H1 (cell line): Measurements from ENCODE around the gene SLC39A11. TPM values are rescaled to one million over a fixed set of nuclear protein-coding genes. Genes with fewer than 3 reads are reported as not detected.

Experiments
- CTCF ChIA-PET: fragments of 300-600 bp; sonication (Branson Sonifier 250); formaldehyde crosslinking; loops from one replicate; lab custom pipeline; 2021; ENCODE audit not compliant: partially characterized antibody; lab: Charles Lee
- POLR2A ChIA-PET: fragments of 300-600 bp; sonication (Branson Sonifier 250); formaldehyde crosslinking; loops from one replicate; lab custom pipeline; 2021; ENCODE audit warnings: inconsistent platforms; ENCODE audit not compliant: partially characterized antibody; lab: Charles Lee
- DNase-seq, 2 experiments: peaks; one replicate each; pipeline versions ENCODE4 v3.0.0 to v3.0.0-alpha.2; 2010 to 2022; ENCODE audit warnings: low spot score in 2 of 2, low read depth in 1 of 2, mixed read lengths in 1 of 2
- FAIRE-seq: peaks from 2 replicates; lab custom pipeline; 2011; peaks lifted over from hg19 to GRCh38; lab: Jason Lieb, UNC
- H2AFZ ChIP-seq: 2 replicates; pipeline ENCODE4 v1.8.1; 2012; ENCODE audit warnings: low read length, inconsistent platforms
- H2AK5ac ChIP-seq: 2 replicates; pipeline ENCODE4 v1.6.1; 2013; ENCODE audit warnings: low read depth, low read length
- H2BK120ac ChIP-seq: replicated peaks from 2 replicates; pipeline ENCODE3; 2013; ENCODE audit warnings: low read depth, low read length, inconsistent platforms
- H2BK12ac ChIP-seq: 2 replicates; pipeline ENCODE4 v1.6.1; 2013; ENCODE audit warnings: low read depth, low read length
- H2BK15ac ChIP-seq: 2 replicates; pipeline ENCODE4 v1.6.1; 2013; ENCODE audit warnings: low read length
- H2BK20ac ChIP-seq: 2 replicates; pipeline ENCODE4 v1.6.1; 2013; ENCODE audit warnings: low read length
- H2BK5ac ChIP-seq: 2 replicates; pipeline ENCODE4 v1.6.1; 2013; ENCODE audit warnings: low read depth, low read length
- H3K14ac ChIP-seq: 2 replicates; pipeline ENCODE4 v1.6.1; 2013; ENCODE audit warnings: inconsistent platforms; ENCODE audit not compliant: insufficient read length
- H3K18ac ChIP-seq: 2 replicates; pipeline ENCODE4 v1.6.1; 2013; ENCODE audit warnings: low read length; ENCODE audit errors: extremely low read depth
- H3K23ac ChIP-seq: 2 replicates; pipeline ENCODE4 v1.6.1; 2013; ENCODE audit warnings: inconsistent platforms; ENCODE audit not compliant: insufficient read length
- H3K23me2 ChIP-seq: 2 replicates; pipeline ENCODE4 v1.6.1; 2013; ENCODE audit warnings: low read depth, low read length
- H3K27ac ChIP-seq: 2 replicates; pipeline ENCODE4 v1.6.1; 2011; ENCODE audit warnings: low read depth, low read length, inconsistent platforms
- H3K27me3 ChIP-seq, 4 experiments: replicated peaks in 1 of 4; 1 replicate in 1 of 4; 2 replicates in 3 of 4; pipeline versions ENCODE4 v1.6.1 to v1.8.1; 2011 to 2013; ENCODE audit warnings: low read length in 3 of 4, mild to moderate bottlenecking in 3 of 4, inconsistent platforms in 2 of 4, mixed read lengths in 2 of 4, moderate library complexity in 1 of 4; ENCODE audit not compliant: control insufficient read depth in 3 of 4, insufficient read depth in 3 of 4; ENCODE audit errors: extremely low read depth in 1 of 4
- H3K36me3 ChIP-seq, 4 experiments: 2 replicates each; pipeline versions ENCODE4 v1.6.1 to v1.8.1; 2011 to 2013; ENCODE audit warnings: mild to moderate bottlenecking in 4 of 4, low read length in 3 of 4, moderate library complexity in 2 of 4, control low read depth in 1 of 4, inconsistent platforms in 1 of 4; ENCODE audit not compliant: insufficient read depth in 4 of 4, control insufficient read depth in 2 of 4
- H3K4ac ChIP-seq: replicated peaks from 2 replicates; pipeline ENCODE3; 2013; ENCODE audit warnings: low read length, low read depth, mixed read lengths, inconsistent platforms; ENCODE audit not compliant: insufficient read length
- H3K4me1 ChIP-seq, 4 experiments: replicated peaks in 1 of 4; 1 replicate in 1 of 4; 2 replicates in 3 of 4; pipeline versions ENCODE4 v1.6.1 to v1.8.1; 2011 to 2013; ENCODE audit warnings: low read length in 3 of 4, inconsistent platforms in 2 of 4, mixed read lengths in 1 of 4; ENCODE audit not compliant: insufficient read depth in 4 of 4, control insufficient read depth in 3 of 4
- H3K4me2 ChIP-seq, 2 experiments: 2 replicates each; pipeline versions ENCODE4 v1.6.1 to v1.8.1; 2011 to 2013; ENCODE audit warnings: low read depth in 2 of 2, low read length in 2 of 2, control low read depth in 1 of 2, inconsistent platforms in 1 of 2, mild to moderate bottlenecking in 1 of 2; ENCODE audit not compliant: insufficient read depth in 1 of 2
- H3K4me3 ChIP-seq, 4 experiments: fragments of 200-600, 300-600 bp in 1 of 4; sonication (generic), shearing (Covaris generic), sonication (Bioruptor Twin) in 1 of 4; 2 replicates each; pipeline versions ENCODE4 v1.5.1 to v1.8.1; 2011 to 2016; ENCODE audit warnings: low read length in 4 of 4, low read depth in 3 of 4, control low read depth in 2 of 4, inconsistent platforms in 2 of 4, mild to moderate bottlenecking in 2 of 4, mixed read lengths in 1 of 4, moderate library complexity in 1 of 4; ENCODE audit not compliant: insufficient read depth in 2 of 4; ENCODE audit errors: extremely low read depth in 1 of 4
- H3K56ac ChIP-seq: replicated peaks from 2 replicates; pipeline ENCODE3; 2013; ENCODE audit warnings: low read depth, mild to moderate bottlenecking, mixed read lengths, low read length, inconsistent platforms; ENCODE audit not compliant: insufficient read length
- H3K79me1 ChIP-seq: 2 replicates; pipeline ENCODE4 v1.6.1; 2013; ENCODE audit warnings: low read depth, low read length, control low read depth
- H3K79me2 ChIP-seq, 2 experiments: 2 replicates each; pipeline versions ENCODE4 v1.6.1 to v1.8.1; 2012 to 2013; ENCODE audit warnings: low read length in 2 of 2, mild to moderate bottlenecking in 2 of 2, inconsistent platforms in 1 of 2; ENCODE audit not compliant: insufficient read depth in 2 of 2, control insufficient read depth in 1 of 2
- H3K9ac ChIP-seq, 4 experiments: replicated peaks in 1 of 4; 1 replicate in 1 of 4; 2 replicates in 3 of 4; pipeline versions ENCODE4 v1.6.1 to v1.8.1; 2011 to 2013; ENCODE audit warnings: low read depth in 3 of 4, low read length in 3 of 4, control low read depth in 2 of 4, mild to moderate bottlenecking in 2 of 4, moderate library complexity in 2 of 4, inconsistent platforms in 1 of 4; ENCODE audit errors: extremely low read depth in 1 of 4
- H3K9me3 ChIP-seq, 2 experiments: 2 replicates each; pipeline versions ENCODE4 v1.6.1 to v1.8.1; 2012 to 2013; ENCODE audit warnings: mild to moderate bottlenecking in 2 of 2, moderate library complexity in 2 of 2, control low read depth in 1 of 2, inconsistent platforms in 1 of 2, low read depth in 1 of 2, low read length in 1 of 2, mixed read lengths in 1 of 2; ENCODE audit not compliant: insufficient read depth in 2 of 2
- H4K20me1 ChIP-seq, 2 experiments: replicated peaks in 1 of 2; 2 replicates each; pipeline versions ENCODE3 to v1.8.1; 2011 to 2013; ENCODE audit warnings: inconsistent platforms in 2 of 2, low read length in 2 of 2, mild to moderate bottlenecking in 1 of 2; ENCODE audit not compliant: insufficient read depth in 2 of 2, control insufficient read depth in 1 of 2
- H4K5ac ChIP-seq: 2 replicates; pipeline ENCODE4 v1.6.1; 2013; ENCODE audit warnings: low read length, low read depth, mixed read lengths, inconsistent platforms; ENCODE audit not compliant: insufficient read length
- H4K8ac ChIP-seq: 2 replicates; pipeline ENCODE4 v1.8.0; 2013; ENCODE audit warnings: mild to moderate bottlenecking, moderate library complexity, low read length, inconsistent platforms; ENCODE audit not compliant: insufficient read depth; ENCODE audit errors: extremely low read depth
- H4K91ac ChIP-seq: replicated peaks from 2 replicates; pipeline ENCODE3; 2013; ENCODE audit warnings: low read length, mixed read lengths, inconsistent platforms; ENCODE audit not compliant: insufficient read length
- BRCA1 ChIP-seq: IDR thresholded peaks from 2 replicates; pipeline ENCODE4 v1.6.1; 2012; ENCODE audit warnings: low read depth, low read length, improper control_type of control experiment
- CBX5 ChIP-seq: fragments of 300-800, 300-1000 bp; sonication (generic); IDR thresholded peaks from 2 replicates; pipeline ENCODE4 v1.7.1; 2016; ENCODE audit warnings: antibody characterized with exemption, low read length, low read depth
- CHD1 ChIP-seq: IDR thresholded peaks from 2 replicates; pipeline ENCODE4 v1.6.1; 2012; ENCODE audit warnings: low read depth, low read length, improper control_type of control experiment
- CHD2 ChIP-seq: IDR thresholded peaks from 2 replicates; pipeline ENCODE4 v1.6.1; 2012; ENCODE audit warnings: low read length, improper control_type of control experiment
- GTF2F1 ChIP-seq: IDR thresholded peaks from 2 replicates; pipeline ENCODE4 v1.6.1; 2012; ENCODE audit warnings: low read depth, low read length, improper control_type of control experiment, borderline replicate concordance
- HDAC2 ChIP-seq, 2 experiments: fragments of 300-600 bp in 1 of 2; sonication (generic) in 1 of 2; IDR thresholded peaks; 2 replicates each; pipeline ENCODE4 v1.6.1; 2011 to 2012; ENCODE audit warnings: low read depth in 2 of 2, low read length in 2 of 2, mild to moderate bottlenecking in 2 of 2, moderate library complexity in 2 of 2, borderline replicate concordance in 1 of 2, inconsistent platforms in 1 of 2
- MAX ChIP-seq: IDR thresholded peaks from 2 replicates; pipeline ENCODE4 v1.6.1; 2012; ENCODE audit warnings: inconsistent platforms
- RAD21 ChIP-seq, 2 experiments: IDR thresholded peaks in 1 of 2; conservative IDR thresholded peaks in 1 of 2; 2 replicates each; pipeline ENCODE4 v1.6.1; 2011; ENCODE audit warnings: low read depth in 2 of 2, low read length in 2 of 2, improper control_type of control experiment in 1 of 2, inconsistent platforms in 1 of 2, mild to moderate bottlenecking in 1 of 2, moderate library complexity in 1 of 2
- RFX5 ChIP-seq: IDR thresholded peaks from 2 replicates; pipeline ENCODE4 v1.6.1; 2011; ENCODE audit warnings: low read depth, low read length, improper control_type of control experiment, borderline replicate concordance
- RNF2 ChIP-seq: fragments of 200-900, 300-1000 bp; sonication (generic); IDR thresholded peaks from 2 replicates; pipeline ENCODE4 v1.7.1; 2016; ENCODE audit warnings: borderline replicate concordance, low read depth, mild to moderate bottlenecking, antibody characterized with exemption, low read length; ENCODE audit not compliant: poor library complexity, severe bottlenecking; ENCODE audit errors: missing control alignments
- SIX5 ChIP-seq: IDR thresholded peaks from 2 replicates; pipeline ENCODE4 v1.6.1; 2011; ENCODE audit warnings: mild to moderate bottlenecking, low read depth, low read length
- SP4 ChIP-seq: IDR thresholded peaks from 2 replicates; pipeline ENCODE4 v1.6.1; 2012; ENCODE audit warnings: low read length, inconsistent platforms
- WGBS, 2 experiments: shearing (Covaris generic) in 1 of 2; methylation state at CpG; one replicate each; pipeline versions ENCODE4 v1.1.6 to v1.1.7; 2013 to 2015; ENCODE audit warnings: low lambda C conversion rate in 2 of 2, mixed read lengths in 2 of 2, inconsistent platforms in 1 of 2, low coverage in 1 of 2, missing lambda C conversion rate in 1 of 2; ENCODE audit not compliant: insufficient replicate concordance in 2 of 2, insufficient coverage in 1 of 2, insufficient read length in 1 of 2; ENCODE audit errors: extremely low coverage in 1 of 2, missing lambda C conversion rate in 1 of 2; 5-methylcytosine and 5-hydroxymethylcytosine counted together
- polyA plus RNA-seq, 7 experiments: library from polyadenylated mRNA; depleted of rRNA in 3 of 7; stranded (reverse) in 5 of 7; unstranded in 2 of 7; fragments of >200 nt in 5 of 7; fragments of 200-250 nt in 2 of 7; gene quantifications; 1 replicate in 5 of 7; 2 replicates in 1 of 7; 4 replicates in 1 of 7; pipeline versions ENCODE4 v1.2.1 to v1.2.3, GENCODE V29; 2011 to 2013; ENCODE audit warnings: missing spikeins in 2 of 7, mixed read lengths in 2 of 7
- total RNA-seq: library from RNA; stranded (reverse); fragmentation: NEBNext Ultra II Directional; extraction: Animal tissue kit (Norgen Biotek cat#: 25700); gene quantifications from 2 replicates; pipeline ENCODE4 v1.2.1, GENCODE V29; 2021

SLC39A11 gene
- total and polyA plus RNA-seq, 2 of the 8 experiments (the other 6 are each of a cell fraction or from before 2014, with no cell fraction given): 12.2 to 19.6 TPM

GRCh38 chr17:73140566-73140965 is 48.1 kb upstream of the SLC39A11 start:
- H3K18ac ChIP-seq: no peak overlapping the region
- no peak overlapping the region for H3K23ac ChIP-seq
- no peaks in the 10 kb centered on the region for H3K27me3 ChIP-seq
- no peak overlapping the region for H2BK120ac ChIP-seq
- CTCF ChIA-PET: interaction anchor here (0.6 to 2.8 kb wide), 7 partner anchors 10 to 415 kb away, joined by 3 to 11 read pairs (median 4); no protein-coding TSS in a partner anchor
- H3K9me3 ChIP-seq: 0 out of 4 replicates have a peak, but pooled peaks cover 0 to 6% of the 10 kb centered on the region in 2 experiments
- no peak overlapping the region for H2BK20ac ChIP-seq
- no peak overlapping the region for H3K4ac ChIP-seq
- H3K9ac ChIP-seq: no peak overlapping the region
- H3K79me1 ChIP-seq: no peaks in the 10 kb centered on the region
- no peak overlapping the region for H3K27ac ChIP-seq
- no peak overlapping the region for H2BK5ac ChIP-seq
- no peak overlapping the region for H2BK15ac ChIP-seq
- H2AFZ ChIP-seq: no peak overlapping the region
- H3K23me2 ChIP-seq: no peaks in the 10 kb centered on the region
- no peak overlapping the region for H3K4me2 ChIP-seq
- no peak overlapping the region for H2AK5ac ChIP-seq
- POLR2A ChIA-PET: interaction anchor here (1.1 kb wide), 1 partner anchor 13 kb away, joined by 3 read pairs; no protein-coding TSS in a partner anchor
- H3K4me1 ChIP-seq: no peaks in the 10 kb centered on the region
- H3K4me3 ChIP-seq: no peak overlapping the region
- no peak overlapping the region for H3K14ac ChIP-seq
- no peaks in the 10 kb centered on the region for H3K79me2 ChIP-seq
- 62% methylated on average over 5 of the region's 5 CpGs; no CpG with 5 or more reads in 1 of the 2 experiments for WGBS, 2 experiments
- no peaks in the 10 kb centered on the region for H3K36me3 ChIP-seq
- H2BK12ac ChIP-seq: no peak overlapping the region
- no peak overlapping the region for H4K91ac ChIP-seq
- no peak overlapping the region for H4K8ac ChIP-seq
- H4K20me1 ChIP-seq: no peaks in the 10 kb centered on the region
- FAIRE-seq: no peak
- DNase-seq: no peak
- H4K5ac ChIP-seq: no peak overlapping the region
- no peak overlapping the region for H3K56ac ChIP-seq
- TF ChIP-seq RNF2 (no peak), GTF2F1 (no peak), SP4 (no peak), RAD21 (IDR thresholded peaks at IDR 0.05 in 1 of 2, conservative IDR thresholded peaks at IDR 0.05 in 1 of 2; ENCODE audit: low read depth in 2 of 2, low read length in 2 of 2) (no peak), CHD2 (no peak), SIX5 (no peak), CBX5 (no peak), MAX (no peak), HDAC2 (IDR thresholded peaks at IDR 0.05; ENCODE audit: borderline replicate concordance in 1 of 2, low read depth in 2 of 2, low read length in 2 of 2) (no peak), BRCA1 (no peak), CHD1 (no peak), RFX5 (no peak)
